H9 (cell line): ENCODE measurements around the gene CC2D1A. TPM values are rescaled to one million over a fixed set of nuclear protein-coding genes. Genes with fewer than 3 reads are reported as not detected.

ENCODE experiments used
- DNase-seq: peaks from one replicate; pipeline ENCODE4 v3.0.0-alpha.2; 2017
- H2AFZ ChIP-seq: one replicate; pipeline ENCODE4 v1.6.1; 2013; ENCODE audit warnings: mild to moderate bottlenecking, low read length, control low read depth, moderate library complexity
- H2AK5ac ChIP-seq: 2 replicates; pipeline ENCODE4 v1.6.1; 2013; ENCODE audit warnings: low read length, control low read depth, mixed read lengths; ENCODE audit not compliant: insufficient read length
- H2BK120ac ChIP-seq: one replicate; pipeline ENCODE4 v1.6.1; 2013; ENCODE audit warnings: low read depth, mild to moderate bottlenecking, low read length, control low read depth, inconsistent platforms; ENCODE audit not compliant: poor library complexity, severe bottlenecking
- H2BK12ac ChIP-seq: 2 replicates; pipeline ENCODE4 v1.6.1; 2013; ENCODE audit warnings: low read length, control low read depth, mixed read lengths, low read depth; ENCODE audit not compliant: insufficient read length
- H2BK15ac ChIP-seq: 2 replicates; pipeline ENCODE4 v1.6.1; 2013; ENCODE audit warnings: low read depth, low read length, control low read depth
- H2BK20ac ChIP-seq: one replicate; pipeline ENCODE4 v1.6.1; 2013; ENCODE audit warnings: low read depth, mild to moderate bottlenecking, low read length, control low read depth, inconsistent platforms; ENCODE audit not compliant: poor library complexity, severe bottlenecking
- H2BK5ac ChIP-seq: 2 replicates; pipeline ENCODE4 v1.6.1; 2013; ENCODE audit warnings: low read length, control low read depth, mixed read lengths; ENCODE audit not compliant: insufficient read length
- H3K14ac ChIP-seq: 2 replicates; pipeline ENCODE4 v1.6.1; 2013; ENCODE audit warnings: low read length, control low read depth; ENCODE audit not compliant: insufficient read depth
- H3K18ac ChIP-seq: 2 replicates; pipeline ENCODE4 v1.6.1; 2013; ENCODE audit warnings: low read depth, mild to moderate bottlenecking, mixed read lengths, low read length, control low read depth; ENCODE audit not compliant: insufficient read length
- H3K23ac ChIP-seq: 2 replicates; pipeline ENCODE4 v1.6.1; 2013; ENCODE audit warnings: low read length, control low read depth, mixed read lengths, low read depth; ENCODE audit not compliant: insufficient read length
- H3K23me2 ChIP-seq: 2 replicates; pipeline ENCODE4 v1.6.1; 2013; ENCODE audit warnings: low read depth, mild to moderate bottlenecking, mixed read lengths, low read length, control low read depth; ENCODE audit not compliant: insufficient read length, poor library complexity, severe bottlenecking
- H3K27ac ChIP-seq: 2 replicates; pipeline ENCODE4 v1.5.1; 2013; ENCODE audit warnings: low read length, control low read depth, mixed read lengths, low read depth; ENCODE audit not compliant: insufficient read length
- H3K27me3 ChIP-seq: 2 replicates; pipeline ENCODE4 v1.6.1; 2013; ENCODE audit warnings: low read length, control low read depth, inconsistent platforms; ENCODE audit not compliant: insufficient read depth
- H3K4ac ChIP-seq: 2 replicates; pipeline ENCODE4 v1.6.1; 2013; ENCODE audit warnings: low read depth, mild to moderate bottlenecking, control low read depth, inconsistent platforms, low read length, moderate library complexity
- H3K4me1 ChIP-seq: 2 replicates; pipeline ENCODE4 v1.6.1; 2013; ENCODE audit warnings: low read length, control low read depth, inconsistent platforms; ENCODE audit not compliant: insufficient read depth
- H3K4me2 ChIP-seq: 2 replicates; pipeline ENCODE4 v1.6.1; 2013; ENCODE audit warnings: low read length, control low read depth, mixed read lengths; ENCODE audit not compliant: insufficient read length, insufficient read depth
- H3K56ac ChIP-seq: 2 replicates; pipeline ENCODE4 v1.6.1; 2013; ENCODE audit warnings: low read depth, mild to moderate bottlenecking, mixed read lengths, low read length, control low read depth; ENCODE audit not compliant: insufficient read length
- H3K79me1 ChIP-seq: 2 replicates; pipeline ENCODE4 v1.6.1; 2013; ENCODE audit warnings: low read depth, mild to moderate bottlenecking, moderate library complexity, low read length, control low read depth, inconsistent platforms; ENCODE audit not compliant: insufficient read depth, poor library complexity, severe bottlenecking
- H3K79me2 ChIP-seq: 2 replicates; pipeline ENCODE4 v1.6.1; 2013; ENCODE audit warnings: low read length, control low read depth, inconsistent platforms; ENCODE audit not compliant: insufficient read depth
- H3K9ac ChIP-seq: 2 replicates; pipeline ENCODE4 v1.6.1; 2013; ENCODE audit warnings: low read length, control low read depth, mixed read lengths; ENCODE audit not compliant: insufficient read length; ENCODE audit errors: extremely low read depth
- H3K9me3 ChIP-seq: one replicate; pipeline ENCODE4 v1.6.1; 2013; ENCODE audit warnings: low read depth, low read length, inconsistent platforms; ENCODE audit not compliant: control insufficient read depth
- H3T11ph ChIP-seq: one replicate; pipeline ENCODE4 v1.6.1; 2013; ENCODE audit warnings: mild to moderate bottlenecking, low read length, control low read depth, inconsistent platforms
- H4K20me1 ChIP-seq: one replicate; pipeline ENCODE4 v1.6.1; 2013; ENCODE audit not compliant: control insufficient read depth, insufficient read length, insufficient read depth
- H4K5ac ChIP-seq: 2 replicates; pipeline ENCODE4 v1.6.1; 2013; ENCODE audit warnings: low read depth, mild to moderate bottlenecking, mixed read lengths, low read length, control low read depth; ENCODE audit not compliant: insufficient read length
- H4K8ac ChIP-seq: replicated peaks from 2 replicates; pipeline ENCODE4 v1.6.1; 2013; ENCODE audit warnings: low read length, control low read depth, mixed read lengths, low read depth; ENCODE audit not compliant: insufficient read length
- H4K91ac ChIP-seq: 2 replicates; pipeline ENCODE4 v1.6.1; 2013; ENCODE audit warnings: low read depth, mild to moderate bottlenecking, moderate library complexity, mixed read lengths, low read length, control low read depth; ENCODE audit not compliant: insufficient read length
- H3K27ac Mint-ChIP-seq, 3 experiments: 2 replicates in 2 of 3; 3 replicates in 1 of 3; pipeline ENCODE4 v1.8.0; 2020 to 2021; ENCODE audit warnings: mixed read lengths in 3 of 3, mild to moderate bottlenecking in 1 of 3, moderate library complexity in 1 of 3
- H3K27me3 Mint-ChIP-seq: 2 replicates; pipeline ENCODE4 v1.8.0; 2021; ENCODE audit warnings: low read depth, mild to moderate bottlenecking, moderate library complexity, mixed read lengths
- H3K36me3 Mint-ChIP-seq, 3 experiments: 2 replicates in 2 of 3; 3 replicates in 1 of 3; pipeline ENCODE4 v1.8.0; 2020 to 2021; ENCODE audit warnings: low read depth in 3 of 3, mixed read lengths in 3 of 3; ENCODE audit not compliant: insufficient read depth in 1 of 3
- H3K4me1 Mint-ChIP-seq, 2 experiments: 2 replicates each; pipeline ENCODE4 v1.8.0; 2020; ENCODE audit warnings: mixed read lengths in 2 of 2
- H3K4me3 Mint-ChIP-seq, 2 experiments: 2 replicates in 1 of 2; 3 replicates in 1 of 2; pipeline ENCODE4 v1.8.0; 2020 to 2021; ENCODE audit warnings: mild to moderate bottlenecking in 2 of 2, mixed read lengths in 2 of 2, moderate library complexity in 1 of 2
- H3K9me3 Mint-ChIP-seq, 2 experiments: 2 replicates in 1 of 2; 3 replicates in 1 of 2; pipeline ENCODE4 v1.8.0; 2020; ENCODE audit warnings: mild to moderate bottlenecking in 2 of 2, mixed read lengths in 2 of 2, moderate library complexity in 1 of 2
- CTCF ChIP-seq: fragments of 200-600 bp; sonication (generic); conservative IDR thresholded peaks from 3 replicates; pipeline ENCODE4 v1.8.0; 2021; ENCODE audit warnings: antibody characterized with exemption, mild to moderate bottlenecking
- WGBS: extraction: QIAGEN DNeasy Blood & Tissue Kit; methylation state at CpG from one replicate; pipeline ENCODE4 v1.1.7; 2013; ENCODE audit warnings: missing lambda C conversion rate, low lambda C conversion rate, mixed read lengths; ENCODE audit not compliant: insufficient read length; ENCODE audit errors: extremely low coverage; 5-methylcytosine and 5-hydroxymethylcytosine counted together
- total RNA-seq: library from RNA; stranded (reverse); gene quantifications from 2 replicates; pipeline ENCODE4 v1.2.1, GENCODE V29; 2021

CC2D1A gene
- total RNA-seq, 1 experiment from 2014 or later, result 48.5 TPM

DNA sequence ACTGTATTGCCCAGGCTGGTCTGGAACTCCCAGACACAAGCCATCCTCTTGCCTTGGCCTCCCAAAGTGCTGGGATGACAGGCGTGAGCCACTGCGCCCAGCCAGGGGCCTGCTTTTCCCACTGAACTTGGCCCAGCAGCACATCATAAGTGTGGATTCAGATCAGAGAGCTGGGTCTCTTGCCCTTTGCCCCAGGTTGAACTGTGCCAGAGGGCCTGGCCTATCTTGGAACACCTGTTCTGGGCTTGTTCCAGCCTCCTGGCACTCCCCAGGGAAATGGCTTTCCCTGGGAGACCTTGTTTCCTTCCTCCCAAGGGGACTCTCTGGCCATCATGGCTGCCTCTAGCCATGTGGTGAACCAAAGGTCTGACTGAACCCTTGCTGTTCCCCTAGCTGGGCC is 3.4 kb downstream of the CC2D1A start:
- H3K4me3 Mint-ChIP-seq, result no peak overlapping the region
- H4K8ac ChIP-seq, result no peak overlapping the region
- WGBS, result no CpG with 5 or more reads among the region's 2 CpGs

More for the DNA sequence above, 3.4 kb downstream of the CC2D1A start:
- Histone ChIP-seq H3K9ac (no peak overlapping the region), H3K23ac (no peak overlapping the region), H4K91ac (no peak overlapping the region), H3K4me2 (no peak overlapping the region), H4K5ac (no peak overlapping the region), H3K4ac (no peak overlapping the region), H3K4me1 (no peaks in the 10 kb centered on the region), H2AFZ (no peak overlapping the region), H2BK15ac (no peak overlapping the region), H2AK5ac (no peak overlapping the region), H2BK5ac (no peak overlapping the region), H3K27ac (no peak overlapping the region), H4K20me1 (no peaks in the 10 kb centered on the region), H3K79me2 (no peaks in the 10 kb centered on the region), H3T11ph (no peak overlapping the region), H3K18ac (no peak overlapping the region), H2BK20ac (no peak overlapping the region), H3K9me3 (no peaks in the 10 kb centered on the region), H3K14ac (no peak overlapping the region), H2BK120ac (no peak overlapping the region), H3K27me3 (no peaks in the 10 kb centered on the region), H2BK12ac (no peak overlapping the region), H3K23me2 (peaks cover 10% of the 10 kb centered on the region), H3K56ac (no peak overlapping the region), H3K79me1 (no peaks in the 10 kb centered on the region)
- no peak for DNase-seq
- Mint-ChIP-seq H3K36me3 (peaks cover 8 to 43% (median 22%) of the 10 kb centered on the region in 3 experiments; a peak in 6 of 7 replicates), H3K27ac (no peak overlapping the region), H3K27me3 (peaks cover 14% of the 10 kb centered on the region), H3K4me1 (peaks cover 9 to 10% of the 10 kb centered on the region in 2 experiments), H3K9me3 (peaks cover 0 to 2% of the 10 kb centered on the region in 2 experiments; a peak in 2 of 5 replicates)
- no peak for TF ChIP-seq CTCF
